D721Med (cell line): ENCODE measurements around the gene GPR183.
A peak's percentile ranks its signal among the peaks of the same experiment; 100 is the strongest.

Experiments
- DNase-seq: peaks from one replicate; pipeline ENCODE4 v3.0.0; 2011; ENCODE audit warnings: low spot score; ENCODE audit not compliant: insufficient read length
- FAIRE-seq: peaks from 2 replicates; lab custom pipeline; 2011; peaks lifted over from hg19 to GRCh38; lab: Jason Lieb, UNC
- TF ChIP-seq, protein P1 (sequence below): IDR thresholded peaks from 2 replicates; pipeline ENCODE4 v1.5.1; 2012; ENCODE audit warnings: mild to moderate bottlenecking, control low read depth; ENCODE audit not compliant: insufficient read depth; ENCODE audit errors: missing control alignments

Gene GPR183

DNA sequence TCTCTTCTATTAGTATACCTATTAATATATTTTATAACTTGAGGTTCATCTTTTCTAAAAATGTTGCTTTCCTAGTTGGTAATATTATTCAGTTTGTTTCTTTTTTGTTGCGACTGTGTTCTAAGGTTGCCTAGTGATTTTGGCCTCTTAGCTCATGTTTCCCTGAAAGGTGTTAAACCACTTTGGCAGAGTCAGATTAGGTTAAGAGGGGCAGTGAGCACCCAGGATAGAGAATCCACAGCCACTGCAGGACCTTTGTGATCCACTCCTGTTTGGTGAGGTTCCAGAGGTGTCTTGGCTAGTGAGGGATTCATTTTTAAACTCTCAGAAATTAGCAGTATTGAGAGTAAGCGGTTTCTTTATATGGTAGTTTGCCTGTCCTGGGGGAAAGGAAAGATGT, 34.1 kb downstream of the GPR183 start:
- FAIRE-seq: no peak
- no peak for DNase-seq
- TF ChIP-seq, protein P1, sequence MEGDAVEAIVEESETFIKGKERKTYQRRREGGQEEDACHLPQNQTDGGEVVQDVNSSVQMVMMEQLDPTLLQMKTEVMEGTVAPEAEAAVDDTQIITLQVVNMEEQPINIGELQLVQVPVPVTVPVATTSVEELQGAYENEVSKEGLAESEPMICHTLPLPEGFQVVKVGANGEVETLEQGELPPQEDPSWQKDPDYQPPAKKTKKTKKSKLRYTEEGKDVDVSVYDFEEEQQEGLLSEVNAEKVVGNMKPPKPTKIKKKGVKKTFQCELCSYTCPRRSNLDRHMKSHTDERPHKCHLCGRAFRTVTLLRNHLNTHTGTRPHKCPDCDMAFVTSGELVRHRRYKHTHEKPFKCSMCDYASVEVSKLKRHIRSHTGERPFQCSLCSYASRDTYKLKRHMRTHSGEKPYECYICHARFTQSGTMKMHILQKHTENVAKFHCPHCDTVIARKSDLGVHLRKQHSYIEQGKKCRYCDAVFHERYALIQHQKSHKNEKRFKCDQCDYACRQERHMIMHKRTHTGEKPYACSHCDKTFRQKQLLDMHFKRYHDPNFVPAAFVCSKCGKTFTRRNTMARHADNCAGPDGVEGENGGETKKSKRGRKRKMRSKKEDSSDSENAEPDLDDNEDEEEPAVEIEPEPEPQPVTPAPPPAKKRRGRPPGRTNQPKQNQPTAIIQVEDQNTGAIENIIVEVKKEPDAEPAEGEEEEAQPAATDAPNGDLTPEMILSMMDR: no peak

DNA sequence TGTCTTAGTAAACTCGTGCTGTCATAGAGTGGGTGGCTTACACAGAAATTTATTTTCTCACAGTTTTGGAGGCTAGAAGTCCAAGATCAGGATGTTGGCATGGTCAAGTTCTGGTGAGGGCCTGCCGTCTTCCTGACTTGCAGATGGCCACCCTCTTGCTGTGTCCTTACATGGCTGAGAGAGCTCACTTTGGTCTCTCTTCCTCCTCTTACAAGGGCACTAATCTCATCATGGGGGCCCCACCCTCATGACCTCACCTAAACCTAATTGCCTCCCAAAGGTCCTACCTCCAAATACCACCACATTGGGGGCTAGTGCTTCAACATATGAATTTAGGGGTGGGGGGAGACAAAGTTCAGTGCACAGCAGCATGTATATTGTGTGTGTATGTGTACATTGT, 34.7 kb downstream of the GPR183 start:
- DNase-seq: no peak
- TF ChIP-seq, protein P1: no peak
- FAIRE-seq: no peak

DNA sequence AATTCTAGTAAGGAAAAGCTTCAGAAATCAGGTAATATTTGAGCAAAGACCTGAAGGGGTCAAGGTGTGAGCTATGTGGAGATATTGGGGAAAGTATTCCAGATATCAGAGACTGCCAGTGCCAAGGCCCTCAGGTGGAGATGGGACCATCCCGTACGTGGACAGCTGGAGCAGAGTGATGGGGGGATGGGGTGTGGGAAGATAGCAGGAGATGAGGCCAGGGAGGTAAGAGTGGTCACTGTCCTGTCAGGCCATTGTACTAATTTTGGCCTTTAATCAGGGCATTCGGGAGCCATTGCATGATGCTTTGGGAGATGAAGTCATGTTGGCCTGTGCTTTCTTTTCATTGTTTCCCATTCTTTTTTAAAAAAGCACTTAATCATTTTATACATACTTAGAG, 36.0 kb downstream of the GPR183 start:
- FAIRE-seq (no peak), DNase-seq (no peak)
- TF ChIP-seq, protein P1: no peak

DNA sequence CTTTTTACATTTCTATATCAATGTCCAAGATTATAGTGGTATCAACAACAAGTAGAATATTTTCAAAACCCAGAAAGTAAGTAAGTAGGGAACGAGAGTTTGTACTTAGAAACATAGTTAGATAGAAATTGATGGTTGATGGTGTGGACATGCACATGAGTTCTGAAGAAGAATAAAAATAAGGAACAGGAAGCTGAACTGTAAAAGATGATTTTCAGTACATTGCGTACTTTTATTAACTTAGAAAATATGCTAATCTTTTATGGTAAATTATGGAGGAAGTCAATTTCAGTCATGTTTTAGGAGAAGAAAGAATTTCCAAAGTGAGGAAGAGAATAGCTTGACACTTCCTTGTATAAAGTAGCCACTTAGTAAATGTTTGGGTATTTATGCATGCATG, 36.7 kb downstream of the GPR183 start:
- FAIRE-seq (no peak), DNase-seq (no peak)
- TF ChIP-seq, protein P1: no peak

DNA sequence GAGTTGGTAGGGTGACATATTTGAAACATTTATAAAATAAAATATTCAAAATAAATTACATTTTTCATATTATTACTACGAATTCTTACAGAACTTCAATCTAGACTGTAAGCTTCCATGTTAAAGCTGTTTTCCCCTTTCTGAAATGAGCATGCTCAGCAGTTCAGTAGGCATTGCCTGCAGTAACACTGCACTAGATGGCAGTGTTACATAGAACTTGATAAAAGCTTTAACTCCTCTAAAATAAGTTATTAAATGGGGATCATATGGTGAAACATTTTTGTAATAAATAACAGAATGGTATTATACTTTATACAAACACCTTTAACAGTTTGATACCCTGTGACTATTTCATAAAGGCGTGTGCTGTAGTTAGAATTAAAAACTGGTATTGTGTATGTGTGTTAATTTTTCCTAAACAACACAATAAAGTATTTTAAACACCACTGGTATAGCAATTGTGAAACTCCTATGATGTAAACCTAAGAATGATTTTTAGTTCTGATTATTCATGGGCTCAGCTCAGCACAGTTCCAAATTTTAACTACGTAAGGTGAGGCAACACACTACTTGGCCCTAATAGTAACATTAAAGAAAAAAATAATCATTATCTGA, 37.5 kb downstream of the GPR183 start:
- FAIRE-seq: no peak
- TF ChIP-seq, protein P1: peak; percentile 58
- no peak for DNase-seq

GRCh38 chr13:99268822-99269221, 38.4 kb downstream of the GPR183 start:
- TF ChIP-seq, protein P1: no peak
- no peak for DNase-seq
- no peak for FAIRE-seq

- FAIRE-seq: no peak
- TF ChIP-seq, protein P1: no peak
- no peak for DNase-seq
Observed at GRCh38 chr13:99267927-99268326, 39.3 kb downstream of the GPR183 start.
